GM18505 (cell line): ENCODE results near the gene NAAA.

Source experiments
- ATAC-seq: cut with Tn5 transposase; IDR thresholded peaks from one replicate; pipeline ENCODE4 v1.9.1; 2021; ENCODE audit not compliant: unreplicated experiment
- POLR2A ChIP-seq: IDR thresholded peaks from 4 replicates; pipeline ENCODE4 v1.6.1; 2011; ENCODE audit warnings: borderline replicate concordance; ENCODE audit not compliant: insufficient read depth, insufficient read length; ENCODE audit errors: extremely low read depth

The NAAA gene

GRCh38 chr4:75867130-75867529, 73.7 kb downstream of the NAAA start:
- ATAC-seq: no peak
- no peak for TF ChIP-seq POLR2A
